GM23338 (cell line): ENCODE data around the gene KLHL6. TPM values are rescaled to one million over a fixed set of nuclear protein-coding genes. Genes with fewer than 3 reads are reported as not detected.

Source experiments
- JUNB ChIP-seq: IDR thresholded peaks from one replicate; pipeline ENCODE4 v1.6.1; 2016; ENCODE audit warnings: antibody characterized with exemption; ENCODE audit not compliant: unreplicated experiment
- POLR2AphosphoS5 ChIP-seq: IDR thresholded peaks from 2 replicates; pipeline ENCODE4 v1.6.1; 2016; ENCODE audit warnings: antibody characterized with exemption, low read depth
- ZNF462 ChIP-seq: fragments of 250-450 bp; sonication (Bioruptor Pico); IDR thresholded peaks from 2 replicates; pipeline ENCODE4 v1.5.0; 2020; ENCODE audit warnings: mild to moderate bottlenecking, moderate library complexity
- polyA plus RNA-seq: library from polyadenylated mRNA; unstranded; fragments of >200 nt; fragmentation: Nextera tagmentation; extraction: Ambion mirVana; gene quantifications from 2 replicates; pipeline ENCODE4 v1.2.1, GENCODE V29; 2016
- small RNA-seq: library from RNA; depleted of rRNA; stranded (forward); fragments of <200 nt; gene quantifications from one replicate; pipeline ENCODE3, GENCODE V24; 2014; ENCODE audit warnings: low replicate concordance
- total RNA-seq: library from RNA; depleted of rRNA; stranded (reverse); fragments of >200 nt; shearing (Covaris generic); gene quantifications from 2 replicates; pipeline ENCODE4 v1.2.3, GENCODE V29; 2014; rRNA removed

Gene KLHL6
- total and polyA plus RNA-seq, 2 experiments from 2014 or later = not detected

GRCh38 chr3:183437666-183438564 lies 117.6 kb downstream of the KLHL6 start (continued):
- TF ChIP-seq POLR2AphosphoS5 (no peak), JUNB (no peak), ZNF462 (CRISPR knock-in tag) (no peak)

Small RNA genes within 50 kb of the gene (small RNA-seq; reads per million reads assigned to genes)
- gene RF00092 (not detected), gene RF00394 (not detected), gene RF01241 (not detected), gene SNORA63D (0.95 reads per million, percentile 59 among the genes with 10 or more reads in this experiment)

Other genes starting within 250 kb of the KLHL6 start
- 9.0 and 14.6 TPM in 2 replicates for gene MCF2L2, start 127.1 kb downstream of the KLHL6 start, total RNA-seq
- gene MCF2L2, start 127.1 kb downstream of the KLHL6 start, polyA plus RNA-seq = 4.1 and 6.7 TPM in 2 replicates
- gene KLHL24, start 79.9 kb upstream of the KLHL6 start, total RNA-seq = 31.8 and 51.0 TPM in 2 replicates
- 5.9 and 8.2 TPM in 2 replicates for gene KLHL24, start 79.9 kb upstream of the KLHL6 start, polyA plus RNA-seq
- gene YEATS2, start 142.1 kb upstream of the KLHL6 start, total RNA-seq = 45.9 and 72.8 TPM in 2 replicates
- gene YEATS2, start 142.1 kb upstream of the KLHL6 start, polyA plus RNA-seq = 13.9 and 15.2 TPM in 2 replicates